ENCODE data around the gene AACS.
"Not testable (repeated sequence)": the region's sequence is repeated elsewhere in the genome, so short reads cannot be mapped to it uniquely, and the experiment has no call there.

AACS gene

GRCh38 chr12:125124320-125124966, 59.2 kb downstream of the AACS start:
- no peak for DNase-seq (ENCODE audit: low read depth in 2 of 2)

- no peak for DNase-seq (ENCODE audit: low read depth in 2 of 2)
Observed at GRCh38 chr12:125125271-125125670, 60.0 kb downstream of the AACS start.

GRCh38 chr12:125128439-125129178, 63.4 kb downstream of the AACS start:
- DNase-seq (ENCODE audit: low read depth in 2 of 2), result no peak

- DNase-seq (ENCODE audit: low read depth in 2 of 2), result no peak
Observed at GRCh38 chr12:125129179-125129571, 63.9 kb downstream of the AACS start.

GRCh38 chr12:125129591-125130255, 64.5 kb downstream of the AACS start:
- no peak for DNase-seq (ENCODE audit: low read depth in 2 of 2)

GRCh38 chr12:125131958-125132357, 66.7 kb downstream of the AACS start:
- DNase-seq (ENCODE audit: low read depth in 2 of 2), result no peak

GRCh38 chr12:125132698-125133400, 67.6 kb downstream of the AACS start:
- no peak for DNase-seq (ENCODE audit: low read depth in 2 of 2)

GRCh38 chr12:125133616-125134015, 68.4 kb downstream of the AACS start:
- no peak for DNase-seq (ENCODE audit: low read depth in 2 of 2)

- DNase-seq (ENCODE audit: low read depth in 2 of 2), result no peak
Observed at GRCh38 chr12:125134576-125134975, 69.3 kb downstream of the AACS start.

GRCh38 chr12:125135906-125136305, 70.7 kb downstream of the AACS start:
- DNase-seq (ENCODE audit: low read depth in 2 of 2), result no peak

- DNase-seq (ENCODE audit: low read depth in 2 of 2), result no peak
Observed at GRCh38 chr12:125136702-125137101, 71.5 kb downstream of the AACS start.

GRCh38 chr12:125137766-125138344, 72.6 kb downstream of the AACS start:
- DNase-seq (ENCODE audit: low read depth in 2 of 2), result no peak

GRCh38 chr12:125140279-125141209, 75.3 kb downstream of the AACS start:
- no peak for DNase-seq (ENCODE audit: low read depth in 2 of 2)

- not testable (repeated sequence) for DNase-seq (ENCODE audit: low read depth in 2 of 2)
Observed at GRCh38 chr12:125141210-125141573, 76.0 kb downstream of the AACS start.

GRCh38 chr12:125142601-125143000, 77.4 kb downstream of the AACS start:
- no peak for DNase-seq (ENCODE audit: low read depth in 2 of 2)

GRCh38 chr12:125143491-125143890, 78.3 kb downstream of the AACS start:
- no peak for DNase-seq (ENCODE audit: low read depth in 2 of 2)

- no peak for DNase-seq (ENCODE audit: low read depth in 2 of 2)
Observed at GRCh38 chr12:125145196-125145595, 80.0 kb downstream of the AACS start.

- no peak for DNase-seq (ENCODE audit: low read depth in 2 of 2)
Observed at GRCh38 chr12:125148316-125148715, 83.1 kb downstream of the AACS start.

GRCh38 chr12:125149160-125150108, 84.2 kb downstream of the AACS start:
- DNase-seq (ENCODE audit: low read depth in 2 of 2), result no peak

- DNase-seq (ENCODE audit: low read depth in 2 of 2), result no peak
Observed at GRCh38 chr12:125151284-125151683, 86.0 kb downstream of the AACS start.
